Epithelial cell of proximal tubule (primary cell): ENCODE data around the gene TMEM60. TPM values are rescaled to one million over a fixed set of nuclear protein-coding genes. Genes with fewer than 3 reads are reported as not detected.

Experiments
- DNase-seq: peaks from one replicate; pipeline ENCODE4 v3.0.0-alpha.2; 2011; ENCODE audit warnings: low read depth
- H3K4me3 ChIP-seq: 2 replicates; pipeline ENCODE4 v1.5.1; 2011; ENCODE audit warnings: low read depth, mild to moderate bottlenecking, low read length
- total RNA-seq: library from RNA; depleted of rRNA; stranded (reverse); fragments of >200 nt; gene quantifications from 2 replicates; pipeline ENCODE4 v1.2.3, GENCODE V29; 2015
- TF ChIP-seq, protein P1 (sequence below): conservative IDR thresholded peaks from 2 replicates; pipeline ENCODE4 v1.5.1; 2012; ENCODE audit warnings: low read depth, mild to moderate bottlenecking, low read length

Gene TMEM60
- total RNA-seq, 1 donor from 2014 or later = 16.2 TPM

DNA sequence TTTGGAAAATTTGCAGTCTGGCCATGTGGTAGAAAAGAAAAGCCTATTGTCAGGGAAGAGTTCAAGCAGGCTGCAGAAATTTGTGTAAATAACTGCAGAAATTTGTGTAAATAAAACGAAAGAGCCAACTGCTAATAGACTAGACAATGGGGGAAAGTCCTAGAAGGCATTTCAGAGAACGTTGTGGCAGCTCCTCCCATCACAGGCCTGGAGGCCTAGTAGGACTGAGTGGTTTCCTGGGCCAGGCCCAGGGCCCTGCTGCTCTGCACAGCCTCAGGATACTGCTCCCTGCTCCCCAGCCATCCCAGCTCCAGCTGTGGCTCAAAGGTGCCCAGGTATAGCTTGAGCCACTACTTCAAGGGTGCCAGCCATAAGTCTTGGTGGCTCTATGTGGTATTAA, 51.1 kb downstream of the TMEM60 start:
- no peak overlapping the region for H3K4me3 ChIP-seq
- TF ChIP-seq, protein P1, sequence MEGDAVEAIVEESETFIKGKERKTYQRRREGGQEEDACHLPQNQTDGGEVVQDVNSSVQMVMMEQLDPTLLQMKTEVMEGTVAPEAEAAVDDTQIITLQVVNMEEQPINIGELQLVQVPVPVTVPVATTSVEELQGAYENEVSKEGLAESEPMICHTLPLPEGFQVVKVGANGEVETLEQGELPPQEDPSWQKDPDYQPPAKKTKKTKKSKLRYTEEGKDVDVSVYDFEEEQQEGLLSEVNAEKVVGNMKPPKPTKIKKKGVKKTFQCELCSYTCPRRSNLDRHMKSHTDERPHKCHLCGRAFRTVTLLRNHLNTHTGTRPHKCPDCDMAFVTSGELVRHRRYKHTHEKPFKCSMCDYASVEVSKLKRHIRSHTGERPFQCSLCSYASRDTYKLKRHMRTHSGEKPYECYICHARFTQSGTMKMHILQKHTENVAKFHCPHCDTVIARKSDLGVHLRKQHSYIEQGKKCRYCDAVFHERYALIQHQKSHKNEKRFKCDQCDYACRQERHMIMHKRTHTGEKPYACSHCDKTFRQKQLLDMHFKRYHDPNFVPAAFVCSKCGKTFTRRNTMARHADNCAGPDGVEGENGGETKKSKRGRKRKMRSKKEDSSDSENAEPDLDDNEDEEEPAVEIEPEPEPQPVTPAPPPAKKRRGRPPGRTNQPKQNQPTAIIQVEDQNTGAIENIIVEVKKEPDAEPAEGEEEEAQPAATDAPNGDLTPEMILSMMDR = no peak
- DNase-seq = no peak

DNA sequence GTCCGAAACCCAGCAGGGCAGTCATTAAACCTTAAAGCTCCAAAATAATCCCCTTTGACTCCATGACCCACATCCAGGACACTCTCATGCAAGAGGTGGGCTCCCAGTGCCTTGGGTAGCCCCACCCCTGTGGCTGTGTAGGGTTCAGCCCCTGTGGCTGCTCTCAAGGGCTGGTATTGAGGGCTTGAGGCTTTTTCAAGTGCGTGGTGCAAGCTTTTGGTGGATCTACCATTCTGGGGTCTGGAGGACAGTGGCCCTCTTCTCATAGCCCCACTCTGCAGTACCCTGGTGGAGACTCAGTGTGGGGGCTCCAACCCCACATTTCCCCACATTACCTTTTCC, 51.4 kb downstream of the TMEM60 start:
- H3K4me3 ChIP-seq = no peak overlapping the region
- no peak for DNase-seq
- TF ChIP-seq, protein P1 = no peak

DNA sequence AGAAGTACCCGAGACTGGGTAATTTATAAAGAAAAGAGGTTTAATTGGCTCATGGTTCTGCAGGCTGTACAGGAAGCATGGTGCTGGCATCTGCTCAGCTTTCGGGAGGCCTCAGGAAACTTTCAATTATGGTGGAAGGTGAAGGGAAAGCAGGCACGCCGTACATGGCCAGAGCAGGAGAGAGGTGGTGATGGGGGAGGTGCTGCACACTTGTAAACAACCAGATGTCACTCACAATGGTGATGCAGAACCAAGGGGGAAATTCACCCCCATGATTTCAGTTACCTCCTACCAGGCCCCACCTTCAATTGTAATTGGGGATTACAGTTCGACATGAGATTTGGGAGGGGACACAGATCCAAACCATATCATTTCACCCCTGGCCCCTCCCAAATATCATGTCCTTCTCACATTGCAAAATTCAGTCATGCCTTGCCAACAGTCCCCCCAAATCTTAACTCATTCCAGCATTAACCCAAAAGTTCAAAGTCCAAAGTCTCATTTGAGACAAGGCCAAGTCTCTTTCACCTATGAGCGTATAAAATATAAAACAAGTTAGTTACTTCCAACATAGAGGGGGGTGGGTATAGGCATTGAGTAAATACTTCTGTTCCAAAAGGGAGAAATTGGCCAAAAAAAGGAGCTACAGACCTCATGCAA, 51.9 kb downstream of the TMEM60 start:
- no peak overlapping the region for H3K4me3 ChIP-seq
- TF ChIP-seq, protein P1 = no peak
- no peak for DNase-seq

DNA sequence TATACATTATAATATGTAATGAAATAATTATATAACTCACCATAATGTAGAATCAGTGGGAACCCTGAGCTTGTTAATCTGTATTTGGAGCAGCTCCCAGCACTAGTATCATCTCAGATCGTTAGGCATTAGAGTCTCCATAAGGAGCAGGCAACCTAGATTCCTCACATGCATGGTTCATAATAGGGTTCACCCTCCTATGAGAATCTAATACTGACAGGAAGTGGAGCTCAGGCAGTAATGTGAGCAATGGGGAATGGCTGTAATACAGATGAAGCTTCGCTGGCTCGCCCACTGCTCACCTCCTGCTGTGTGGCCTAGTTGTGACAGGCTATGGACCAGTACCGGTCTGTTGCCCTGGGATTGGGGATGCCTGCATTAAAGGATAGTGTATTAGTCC, 52.5 kb downstream of the TMEM60 start:
- TF ChIP-seq, protein P1 = no peak
- no peak overlapping the region for H3K4me3 ChIP-seq
- DNase-seq = no peak

Other genes with a start within 250 kb of the TMEM60 start
- 7.6 and 13.0 TPM in 2 replicates for gene RSBN1L, start 102.0 kb downstream of the TMEM60 start, total RNA-seq
- 7.7 and 16.9 TPM in 2 replicates for gene PHTF2, start 339 bp upstream of the TMEM60 start, total RNA-seq